GM12865 (cell line): ENCODE results near the gene ZBTB34.
A peak's percentile ranks its signal among the peaks of the same experiment; 100 is the strongest.
"Not testable (repeated sequence)": the region's sequence is repeated elsewhere in the genome, so short reads cannot be mapped to it uniquely, and the experiment has no call there.

Experiments used
- DNase-seq: peaks from one replicate; pipeline ENCODE4 v3.0.0; 2010; ENCODE audit warnings: low read depth
- H3K4me3 ChIP-seq: 2 replicates; pipeline ENCODE4 v1.5.1; 2011; ENCODE audit warnings: mild to moderate bottlenecking, low read depth, low read length, control low read depth
- TF ChIP-seq, protein P1 (sequence below): IDR thresholded peaks from 2 replicates; pipeline ENCODE4 v1.5.1; 2011; ENCODE audit warnings: low read length, control low read depth, low read depth, inconsistent platforms; ENCODE audit not compliant: insufficient read depth; ENCODE audit errors: missing control alignments

ZBTB34 gene

DNA sequence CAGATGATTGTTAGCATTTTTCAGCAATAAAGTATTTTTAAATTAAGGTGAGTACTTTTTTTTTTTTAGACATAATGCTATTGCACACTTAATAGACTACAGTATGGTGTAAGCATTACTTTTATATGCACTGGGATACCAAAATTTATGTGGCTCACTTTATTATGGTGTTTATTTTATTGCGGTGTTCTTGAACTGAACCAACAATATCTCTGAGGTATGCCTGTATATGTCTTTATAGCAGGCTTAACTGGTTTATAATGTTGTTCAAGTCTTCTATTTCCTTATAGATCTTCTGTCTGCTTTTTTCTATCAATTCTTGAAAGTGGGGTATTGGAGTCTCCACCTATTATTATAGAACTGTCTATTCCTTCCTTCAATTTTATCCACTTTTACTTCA is 37.6 kb upstream of the ZBTB34 start:
- no peak for DNase-seq
- TF ChIP-seq, protein P1, sequence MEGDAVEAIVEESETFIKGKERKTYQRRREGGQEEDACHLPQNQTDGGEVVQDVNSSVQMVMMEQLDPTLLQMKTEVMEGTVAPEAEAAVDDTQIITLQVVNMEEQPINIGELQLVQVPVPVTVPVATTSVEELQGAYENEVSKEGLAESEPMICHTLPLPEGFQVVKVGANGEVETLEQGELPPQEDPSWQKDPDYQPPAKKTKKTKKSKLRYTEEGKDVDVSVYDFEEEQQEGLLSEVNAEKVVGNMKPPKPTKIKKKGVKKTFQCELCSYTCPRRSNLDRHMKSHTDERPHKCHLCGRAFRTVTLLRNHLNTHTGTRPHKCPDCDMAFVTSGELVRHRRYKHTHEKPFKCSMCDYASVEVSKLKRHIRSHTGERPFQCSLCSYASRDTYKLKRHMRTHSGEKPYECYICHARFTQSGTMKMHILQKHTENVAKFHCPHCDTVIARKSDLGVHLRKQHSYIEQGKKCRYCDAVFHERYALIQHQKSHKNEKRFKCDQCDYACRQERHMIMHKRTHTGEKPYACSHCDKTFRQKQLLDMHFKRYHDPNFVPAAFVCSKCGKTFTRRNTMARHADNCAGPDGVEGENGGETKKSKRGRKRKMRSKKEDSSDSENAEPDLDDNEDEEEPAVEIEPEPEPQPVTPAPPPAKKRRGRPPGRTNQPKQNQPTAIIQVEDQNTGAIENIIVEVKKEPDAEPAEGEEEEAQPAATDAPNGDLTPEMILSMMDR, result no peak
- H3K4me3 ChIP-seq, result no peak overlapping the region

DNA sequence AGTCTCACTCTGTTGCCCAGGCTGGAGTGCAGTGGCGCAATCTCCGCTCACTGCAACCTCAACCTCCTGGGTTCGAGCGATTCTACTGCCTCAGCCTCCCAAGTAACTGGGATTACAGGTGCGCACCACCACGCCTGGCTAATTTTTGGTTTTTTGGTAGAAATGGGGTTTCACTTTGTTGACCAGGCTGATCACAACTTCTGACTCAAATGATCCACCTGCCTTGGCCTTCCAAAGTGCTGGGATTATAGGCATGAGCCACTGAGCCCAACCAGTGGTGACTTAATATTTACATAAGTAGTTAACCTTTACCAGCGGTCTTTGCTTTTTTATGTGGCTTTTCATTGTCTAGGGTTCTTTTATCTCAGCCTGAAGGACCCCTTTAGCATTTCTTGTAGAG is 36.4 kb upstream of the ZBTB34 start:
- not testable (repeated sequence) for H3K4me3 ChIP-seq, DNase-seq

DNA sequence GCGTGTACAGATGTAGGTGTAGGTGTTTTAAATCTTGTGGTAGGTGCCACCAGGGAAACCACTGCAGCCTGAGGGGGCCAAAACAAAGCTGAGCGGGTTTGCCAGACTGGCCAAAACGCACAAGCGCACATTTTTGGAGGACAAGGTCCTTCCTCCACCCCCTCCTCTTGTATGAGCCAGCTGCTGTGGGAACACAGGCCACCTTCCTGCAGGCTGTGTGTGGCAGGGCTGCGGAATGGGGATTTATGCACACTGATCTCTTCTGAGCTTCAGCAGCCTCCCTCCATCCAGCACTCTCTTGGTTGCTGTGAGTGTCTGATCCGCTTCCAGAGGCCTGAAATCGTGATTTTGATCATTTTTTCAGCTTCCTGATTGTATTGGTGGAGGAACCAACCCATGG is 33.2 kb upstream of the ZBTB34 start:
- no peak for DNase-seq
- TF ChIP-seq, protein P1, result no peak
- H3K4me3 ChIP-seq, result no peak overlapping the region

DNA sequence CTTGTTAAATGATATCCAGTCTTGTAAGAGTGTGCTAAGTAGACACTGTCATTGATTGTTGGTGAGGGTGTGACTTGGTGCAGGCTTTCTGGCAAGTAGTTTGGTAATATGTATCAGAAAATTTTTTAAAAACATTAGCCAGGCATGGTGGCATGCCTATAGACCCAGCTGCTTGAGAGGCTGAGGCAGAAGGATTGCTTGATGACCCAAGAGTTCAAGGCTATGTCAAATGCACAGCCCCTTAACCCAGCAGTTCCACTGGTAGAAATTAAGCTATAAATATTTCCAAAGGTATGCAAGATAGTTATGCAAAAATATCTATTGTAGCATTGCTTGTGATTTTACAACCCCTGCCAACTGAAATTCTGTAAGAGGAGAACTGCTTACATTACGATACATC is 31.4 kb upstream of the ZBTB34 start:
- TF ChIP-seq, protein P1, result no peak
- DNase-seq, result no peak
- H3K4me3 ChIP-seq, result no peak overlapping the region

DNA sequence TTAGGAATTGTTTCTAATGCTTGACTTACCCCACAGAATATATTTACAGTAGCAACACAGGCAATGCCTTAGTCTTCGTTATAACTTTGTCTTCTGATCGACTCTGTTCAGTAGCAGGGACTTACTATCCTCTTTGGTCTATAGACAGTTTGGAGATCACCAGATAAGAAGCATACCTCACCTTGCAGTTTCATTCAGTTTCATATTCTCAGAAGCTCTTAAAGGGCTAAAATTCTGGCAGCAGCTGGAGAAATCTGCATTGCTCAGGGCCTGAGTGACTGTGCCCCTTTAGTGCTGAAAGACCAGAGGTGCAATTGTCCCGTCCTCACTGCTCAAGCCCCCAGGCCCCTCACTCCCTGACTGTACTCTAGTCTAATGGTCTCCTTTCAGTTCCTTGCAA is 29.6 kb upstream of the ZBTB34 start:
- DNase-seq, result peak; percentile 20
- no peak overlapping the region for H3K4me3 ChIP-seq
- TF ChIP-seq, protein P1, result no peak

DNA sequence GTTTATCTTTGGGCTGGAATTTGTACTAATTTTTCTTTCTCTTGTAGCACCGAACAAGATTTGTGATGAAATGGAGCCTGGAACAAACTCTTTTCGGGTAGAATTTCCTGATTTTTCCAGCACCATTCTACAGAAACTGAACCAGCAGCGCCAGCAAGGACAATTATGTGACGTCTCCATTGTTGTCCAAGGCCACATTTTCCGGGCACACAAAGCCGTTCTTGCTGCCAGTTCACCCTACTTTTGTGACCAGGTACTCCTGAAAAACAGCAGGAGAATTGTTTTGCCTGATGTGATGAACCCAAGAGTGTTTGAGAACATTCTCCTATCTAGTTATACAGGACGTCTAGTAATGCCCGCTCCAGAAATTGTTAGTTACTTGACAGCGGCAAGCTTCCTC is 28.0 kb upstream of the ZBTB34 start:
- TF ChIP-seq, protein P1, result no peak
- no peak for DNase-seq
- no peak overlapping the region for H3K4me3 ChIP-seq

DNA sequence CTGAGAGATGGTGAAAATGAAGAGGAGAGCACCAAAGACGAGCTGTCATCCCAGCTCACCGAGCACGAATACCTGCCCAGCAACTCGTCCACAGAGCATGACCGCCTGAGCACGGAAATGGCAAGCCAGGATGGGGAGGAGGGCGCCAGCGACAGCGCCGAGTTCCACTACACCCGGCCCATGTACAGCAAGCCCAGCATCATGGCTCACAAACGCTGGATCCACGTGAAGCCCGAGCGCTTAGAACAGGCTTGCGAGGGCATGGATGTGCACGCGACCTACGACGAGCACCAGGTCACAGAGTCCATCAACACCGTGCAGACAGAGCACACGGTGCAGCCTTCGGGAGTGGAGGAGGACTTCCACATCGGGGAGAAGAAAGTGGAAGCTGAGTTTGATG is 27.4 kb upstream of the ZBTB34 start:
- no peak for DNase-seq

More for the DNA sequence above, 27.4 kb upstream of the ZBTB34 start:
- H3K4me3 ChIP-seq, result no peak overlapping the region
- TF ChIP-seq, protein P1, result no peak
